Thoracic aorta (tissue), 2 donors: ENCODE data around the gene GPR137. TPM values are rescaled to one million over a fixed set of nuclear protein-coding genes. Genes with fewer than 3 reads are reported as not detected.
A peak's percentile ranks its signal among the peaks of the same experiment; 100 is the strongest.

Source experiments
- ATAC-seq: fragments of 150-250 bp; one replicate; pipeline ENCODE4 v1.8.0; 2017; ENCODE audit warnings: low read depth; ENCODE audit not compliant: insufficient number of reproducible peaks, low FRiP score
- DNase-seq: peaks from one replicate; pipeline ENCODE4 v3.0.0-alpha.2; 2020; ENCODE audit warnings: low spot score
- H3K27ac ChIP-seq, 2 donors: fragments of 200-600 bp; sonication (generic); 1 replicate in 1 of 2; 2 replicates in 1 of 2; pipeline ENCODE4 v1.5.1; 2016; ENCODE audit warnings: mild to moderate bottlenecking in 2 of 2, moderate library complexity in 2 of 2
- H3K27me3 ChIP-seq: fragments of 200-600 bp; sonication (generic); replicated peaks from 2 replicates; pipeline ENCODE4 v1.6.0; 2016; ENCODE audit warnings: mild to moderate bottlenecking; ENCODE audit not compliant: insufficient read depth
- H3K36me3 ChIP-seq: fragments of 200-600 bp; sonication (generic); one replicate; pipeline ENCODE4 v1.5.1; 2016
- H3K4me1 ChIP-seq, 2 donors: fragments of 200-600 bp; sonication (generic); 1 replicate in 1 of 2; 2 replicates in 1 of 2; pipeline versions ENCODE4 v1.5.1 to v1.6.0; 2016; ENCODE audit warnings: low read depth in 2 of 2, mild to moderate bottlenecking in 1 of 2; ENCODE audit not compliant: control insufficient read depth in 1 of 2
- H3K4me3 ChIP-seq: fragments of 200-600 bp; sonication (generic); 2 replicates; pipeline ENCODE4 v1.5.1; 2016; ENCODE audit warnings: mild to moderate bottlenecking
- H3K9me3 ChIP-seq: fragments of 200-600 bp; sonication (generic); 2 replicates; pipeline ENCODE4 v1.5.1; 2016
- CTCF ChIP-seq: fragments of 200-600 bp; sonication (generic); IDR thresholded peaks from one replicate; pipeline ENCODE4 v1.5.1; 2019; ENCODE audit warnings: antibody characterized with exemption
- total RNA-seq, 2 donors: library from RNA; depleted of rRNA; stranded (reverse); fragments of >200 nt; gene quantifications; one replicate each; pipeline versions ENCODE4 v1.1.0 to v1.2.3, GENCODE V29; 2016

The GPR137 gene
- total RNA-seq, 2 donors from 2014 or later: 8.7 to 19.0 TPM

- no peaks in the 10 kb centered on the region for H3K4me1 ChIP-seq
- no peak for ATAC-seq
- H3K27me3 ChIP-seq: no peaks in the 10 kb centered on the region
- DNase-seq: no peak
- H3K4me3 ChIP-seq: no peak overlapping the region
- peaks cover 68% of the 10 kb centered on the region for H3K36me3 ChIP-seq
- no peaks in the 10 kb centered on the region for H3K9me3 ChIP-seq
- no peak for TF ChIP-seq CTCF
- no peak overlapping the region for H3K27ac ChIP-seq
Measured at GRCh38 chr11:64261556-64262080, 24.0 kb upstream of the GPR137 start.

- Histone ChIP-seq H3K4me1 (no peaks in the 10 kb centered on the region), H3K27ac (no peak overlapping the region), H3K9me3 (no peaks in the 10 kb centered on the region), H3K36me3 (peaks cover 66% of the 10 kb centered on the region), H3K27me3 (no peaks in the 10 kb centered on the region), H3K4me3 (no peak overlapping the region)
- ATAC-seq (no peak), DNase-seq (no peak)
- TF ChIP-seq CTCF: no peak
Measured at GRCh38 chr11:64262271-64263002, 23.2 kb upstream of the GPR137 start.

- no peak for TF ChIP-seq CTCF
- Histone ChIP-seq H3K4me3 (no peak overlapping the region), H3K9me3 (no peaks in the 10 kb centered on the region), H3K36me3 (peaks cover 64% of the 10 kb centered on the region), H3K27ac (peak overlapping the region in 1 of 2 donors; percentile 22), H3K4me1 (peaks cover 5 to 8% of the 10 kb centered on the region in 2 donors), H3K27me3 (no peaks in the 10 kb centered on the region)
- ATAC-seq: no peak
- no peak for DNase-seq
Measured at GRCh38 chr11:64263021-64263946, 22.4 kb upstream of the GPR137 start.

GRCh38 chr11:64263947-64264317, 21.7 kb upstream of the GPR137 start:
- no peak for TF ChIP-seq CTCF
- no peak overlapping the region for H3K27ac ChIP-seq
- no peak for ATAC-seq
- no peak for DNase-seq
- peaks cover 10 to 14% of the 10 kb centered on the region in 2 donors for H3K4me1 ChIP-seq
- no peaks in the 10 kb centered on the region for H3K9me3 ChIP-seq
- no peaks in the 10 kb centered on the region for H3K27me3 ChIP-seq
- H3K36me3 ChIP-seq: peaks cover 57% of the 10 kb centered on the region
- H3K4me3 ChIP-seq: no peak overlapping the region

- H3K27me3 ChIP-seq: no peaks in the 10 kb centered on the region
- no peaks in the 10 kb centered on the region for H3K9me3 ChIP-seq
- no peak overlapping the region for H3K27ac ChIP-seq
- no peak overlapping the region for H3K4me3 ChIP-seq
- no peak for ATAC-seq
- H3K4me1 ChIP-seq: peaks cover 10 to 18% of the 10 kb centered on the region in 2 donors
- H3K36me3 ChIP-seq: peaks cover 54% of the 10 kb centered on the region
- DNase-seq: no peak
- no peak for TF ChIP-seq CTCF
Measured at GRCh38 chr11:64264371-64264852, 21.2 kb upstream of the GPR137 start.
